HL-60 (cell line): ENCODE data around the gene FAM53A.

ENCODE experiments used
- CTCF ChIP-seq: IDR thresholded peaks from one replicate; pipeline ENCODE4 v1.5.1; 2011; ENCODE audit warnings: low read length, control low read depth, inconsistent platforms; ENCODE audit not compliant: insufficient read depth
- POLR2AphosphoS5 ChIP-seq: IDR thresholded peaks from 2 replicates; pipeline ENCODE4 v1.6.1; 2012; ENCODE audit warnings: low read depth
- TF ChIP-seq, protein P1 (sequence below): IDR thresholded peaks from 2 replicates; pipeline ENCODE4 v1.6.1; 2012; ENCODE audit warnings: low read depth; ENCODE audit not compliant: insufficient replicate concordance

DNA sequence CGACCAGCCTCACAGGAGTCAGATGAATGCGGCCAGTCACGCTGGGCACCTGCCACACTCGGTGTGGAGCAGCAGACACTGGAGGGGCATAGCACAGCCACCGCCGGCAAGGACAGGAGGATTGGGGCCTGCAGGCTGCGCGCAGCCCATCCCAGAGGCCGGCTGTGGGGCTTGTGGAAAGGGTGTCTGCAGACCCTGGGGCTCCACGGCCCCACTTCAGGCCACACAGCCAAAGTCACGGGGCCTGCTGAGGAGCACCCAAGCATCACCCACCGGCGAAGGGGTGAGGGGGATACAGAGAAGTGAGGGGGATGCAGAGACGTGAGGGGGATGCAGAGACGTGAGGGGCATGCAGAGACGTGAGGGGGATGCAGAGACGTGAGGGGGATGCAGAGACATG, 70.1 kb downstream of the FAM53A start:
- no peak for TF ChIP-seq CTCF
- no peak for TF ChIP-seq POLR2AphosphoS5
- TF ChIP-seq, protein P1, sequence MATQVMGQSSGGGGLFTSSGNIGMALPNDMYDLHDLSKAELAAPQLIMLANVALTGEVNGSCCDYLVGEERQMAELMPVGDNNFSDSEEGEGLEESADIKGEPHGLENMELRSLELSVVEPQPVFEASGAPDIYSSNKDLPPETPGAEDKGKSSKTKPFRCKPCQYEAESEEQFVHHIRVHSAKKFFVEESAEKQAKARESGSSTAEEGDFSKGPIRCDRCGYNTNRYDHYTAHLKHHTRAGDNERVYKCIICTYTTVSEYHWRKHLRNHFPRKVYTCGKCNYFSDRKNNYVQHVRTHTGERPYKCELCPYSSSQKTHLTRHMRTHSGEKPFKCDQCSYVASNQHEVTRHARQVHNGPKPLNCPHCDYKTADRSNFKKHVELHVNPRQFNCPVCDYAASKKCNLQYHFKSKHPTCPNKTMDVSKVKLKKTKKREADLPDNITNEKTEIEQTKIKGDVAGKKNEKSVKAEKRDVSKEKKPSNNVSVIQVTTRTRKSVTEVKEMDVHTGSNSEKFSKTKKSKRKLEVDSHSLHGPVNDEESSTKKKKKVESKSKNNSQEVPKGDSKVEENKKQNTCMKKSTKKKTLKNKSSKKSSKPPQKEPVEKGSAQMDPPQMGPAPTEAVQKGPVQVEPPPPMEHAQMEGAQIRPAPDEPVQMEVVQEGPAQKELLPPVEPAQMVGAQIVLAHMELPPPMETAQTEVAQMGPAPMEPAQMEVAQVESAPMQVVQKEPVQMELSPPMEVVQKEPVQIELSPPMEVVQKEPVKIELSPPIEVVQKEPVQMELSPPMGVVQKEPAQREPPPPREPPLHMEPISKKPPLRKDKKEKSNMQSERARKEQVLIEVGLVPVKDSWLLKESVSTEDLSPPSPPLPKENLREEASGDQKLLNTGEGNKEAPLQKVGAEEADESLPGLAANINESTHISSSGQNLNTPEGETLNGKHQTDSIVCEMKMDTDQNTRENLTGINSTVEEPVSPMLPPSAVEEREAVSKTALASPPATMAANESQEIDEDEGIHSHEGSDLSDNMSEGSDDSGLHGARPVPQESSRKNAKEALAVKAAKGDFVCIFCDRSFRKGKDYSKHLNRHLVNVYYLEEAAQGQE = no peak
